Measurements from ENCODE around the gene CALY. TPM values are rescaled to one million over a fixed set of nuclear protein-coding genes. Genes with fewer than 3 reads are reported as not detected.
"Not testable (repeated sequence)": the region's sequence is repeated elsewhere in the genome, so short reads cannot be mapped to it uniquely, and the experiment has no call there.

CALY gene
- polyA plus RNA-seq, 2 of the 4 experiments (the other 2 are of a cell fraction): 0.30 to 0.63 TPM

GRCh38 chr10:133324198-133324792 lies 12.4 kb downstream of the CALY start (continued):
- no peak for TF ChIP-seq HOXB13 (CRISPR knock-in tag; IDR thresholded peaks at IDR 0.05; ENCODE audit: low read depth)

- H3K4me2 ChIP-seq; H3K4me3 ChIP-seq; DNase-seq (ENCODE audit: low read depth in 1 of 2, low spot score in 1 of 2); POLR2A ChIA-PET; H3K27ac ChIP-seq; H3K9me3 ChIP-seq; ATAC-seq; FAIRE-seq: not testable (repeated sequence)
- H3K4me1 ChIP-seq: peaks cover 20% of the 10 kb centered on the region
- whole genome bisulfite sequencing (ENCODE audit: missing lambda C conversion rate): 75% methylated on average over 12 of the region's 14 CpGs
- CTCF ChIA-PET: interaction anchor here (1.8 to 4.0 kb wide), 3 partner anchors 7 to 15 kb away, joined by 5 to 56 read pairs (median 10); no protein-coding TSS in a partner anchor
These were observed 14.5 kb downstream of the CALY start for GRCh38 chr10:133322064-133322709.

GRCh38 chr10:133320852-133321422 lies 15.8 kb downstream of the CALY start:
- POLR2A ChIA-PET; H3K4me3 ChIP-seq; H3K27ac ChIP-seq; DNase-seq (ENCODE audit: low read depth in 1 of 2, low spot score in 1 of 2); H3K9me3 ChIP-seq; H3K4me2 ChIP-seq; FAIRE-seq; ATAC-seq: not testable (repeated sequence)
- WGBS (ENCODE audit: missing lambda C conversion rate): 76% methylated on average over 6 of the region's 6 CpGs
- CTCF ChIA-PET: interaction anchor here (0.6 to 4.0 kb wide), 6 partner anchors 8 to 652 kb away, joined by 3 to 56 read pairs (median 4); no protein-coding TSS in a partner anchor
- peak; percentile 96 for TF ChIP-seq MAFK (IDR thresholded peaks at IDR 0.05; ENCODE audit: partially characterized antibody)
- H3K4me1 ChIP-seq: peaks cover 15% of the 10 kb centered on the region

GRCh38 chr10:133318494-133319127 lies 18.1 kb downstream of the CALY start:
- 0 out of 3 replicates have a peak, but pooled peaks cover 7% of the 10 kb centered on the region for H3K4me1 ChIP-seq
- ATAC-seq: peak; percentile 87 to 96
- POLR2A ChIA-PET: no interaction called here
- CTCF ChIA-PET: interaction anchor here (0.6 to 4.0 kb wide), 11 partner anchors 8 to 90 kb away, joined by 3 to 56 read pairs (median 5); no protein-coding TSS in a partner anchor
- peak overlapping the region; percentile 70 for H3K4me2 ChIP-seq
- H3K4me3 ChIP-seq: peak overlapping the region; percentile 62
- DNase-seq (ENCODE audit: low read depth in 1 of 2, low spot score in 1 of 2): peak; percentile 68 to 84
- peak overlapping the region; percentile 80 to 98 for H3K27ac ChIP-seq
- no peak for FAIRE-seq
- WGBS (ENCODE audit: missing lambda C conversion rate): 7% methylated on average over 32 of the region's 51 CpGs
- no peaks in the 10 kb centered on the region; the same call in 2 of the 3 replicates for H3K9me3 ChIP-seq
- TF ChIP-seq REST (IDR thresholded peaks at IDR 0.05): no peak
- TF ChIP-seq ZSCAN20 (CRISPR knock-in tag; IDR thresholded peaks at IDR 0.05): no peak
- 0 out of 2 replicates have a peak, but pooled peaks have one; percentile 43 for TF ChIP-seq TFCP2L1 (CRISPR knock-in tag; IDR thresholded peaks at IDR 0.05)
- TF ChIP-seq RAD21 (conservative IDR thresholded peaks at IDR 0.05 in 1 of 2, IDR thresholded peaks at IDR 0.05 in 1 of 2): peak; percentile 18 to 37; a peak in 2 of 5 replicates
- 0 out of 2 replicates have a peak, but pooled peaks have one; percentile 40 for TF ChIP-seq RFX5 (IDR thresholded peaks at IDR 0.05)
- peak; percentile 44; the same call in 1 of the 3 replicates for TF ChIP-seq SMC3 (IDR thresholded peaks at IDR 0.05)
- no peak for TF ChIP-seq FOXS1 (CRISPR knock-in tag; IDR thresholded peaks at IDR 0.05)
- peak; percentile 39; the same call in 1 of the 2 replicates for TF ChIP-seq PHF8 (IDR thresholded peaks at IDR 0.05; ENCODE audit: borderline replicate concordance, low read depth)
- 0 out of 2 replicates have a peak, but pooled peaks have one; percentile 24 for TF ChIP-seq HMGXB4 (CRISPR knock-in tag; IDR thresholded peaks at IDR 0.05; ENCODE audit: borderline replicate concordance)
- TF ChIP-seq MAX (IDR thresholded peaks at IDR 0.05): peak; percentile 81
- peak; percentile 33 for TF ChIP-seq POLR2A (IDR thresholded peaks at IDR 0.05; ENCODE audit: low read length)
- TF ChIP-seq CTCF (IDR thresholded peaks at IDR 0.05): peak; percentile 74
- TF ChIP-seq JUN (IDR thresholded peaks at IDR 0.05): peak in 1 of 2 experiments; percentile 44; a peak in 1 of 5 replicates
